GM10847 (cell line): ENCODE results near the gene POLR3E.

Experiments used
- POLR2A ChIP-seq: IDR thresholded peaks from 2 replicates; pipeline ENCODE4 v1.6.1; 2011; ENCODE audit not compliant: insufficient read length; ENCODE audit errors: extremely low read depth

Gene POLR3E

GRCh38 chr16:22323173-22323958 lies 26.2 kb downstream of the POLR3E start:
- TF ChIP-seq POLR2A: no peak

- no peak for TF ChIP-seq POLR2A
Observed at GRCh38 chr16:22323959-22324786, 27.0 kb downstream of the POLR3E start.

- no peak for TF ChIP-seq POLR2A
Observed at GRCh38 chr16:22324787-22325597, 27.8 kb downstream of the POLR3E start.

- no peak for TF ChIP-seq POLR2A
Observed at GRCh38 chr16:22325598-22326368, 28.6 kb downstream of the POLR3E start.

- TF ChIP-seq POLR2A: no peak
Observed at GRCh38 chr16:22326369-22326652, 29.1 kb downstream of the POLR3E start.

GRCh38 chr16:22326771-22327445 lies 29.7 kb downstream of the POLR3E start:
- TF ChIP-seq POLR2A: no peak

GRCh38 chr16:22327446-22327775 lies 30.2 kb downstream of the POLR3E start:
- TF ChIP-seq POLR2A: no peak

- no peak for TF ChIP-seq POLR2A
Observed at GRCh38 chr16:22328081-22328725, 31.0 kb downstream of the POLR3E start.

- no peak for TF ChIP-seq POLR2A
Observed at GRCh38 chr16:22329199-22329695, 32.0 kb downstream of the POLR3E start.

GRCh38 chr16:22330326-22330725 lies 33.1 kb downstream of the POLR3E start:
- TF ChIP-seq POLR2A: no peak

- TF ChIP-seq POLR2A: no peak
Observed at GRCh38 chr16:22333457-22333994, 36.3 kb downstream of the POLR3E start.

- TF ChIP-seq POLR2A: no peak
Observed at GRCh38 chr16:22335668-22336246, 38.5 kb downstream of the POLR3E start.

- TF ChIP-seq POLR2A: no peak
Observed at GRCh38 chr16:22336581-22336980, 39.4 kb downstream of the POLR3E start.

- TF ChIP-seq POLR2A: no peak
Observed at GRCh38 chr16:22337045-22337444, 39.8 kb downstream of the POLR3E start.
